Uterus (tissue), 2 donors: ENCODE measurements around the gene THOC1.
A peak's percentile ranks its signal among the peaks of the same experiment; 100 is the strongest.

ENCODE experiments used
- POLR2A ChIP-seq, 2 donors: fragments of 450-650 bp; IDR thresholded peaks; one replicate each; pipeline ENCODE4 v1.6.1; 2016; ENCODE audit warnings: antibody characterized with exemption in 2 of 2, mild to moderate bottlenecking in 1 of 2, moderate library complexity in 1 of 2
- TF ChIP-seq, protein P1 (sequence below), 4 experiments: fragments of 200-600 bp in 2 of 4; fragments of 450-650 bp in 2 of 4; sonication (generic) in 2 of 4; IDR thresholded peaks; one replicate each; pipeline ENCODE4 v1.5.1; 2016 to 2019; ENCODE audit warnings: antibody characterized with exemption in 4 of 4, mild to moderate bottlenecking in 2 of 4, moderate library complexity in 1 of 4

DNA sequence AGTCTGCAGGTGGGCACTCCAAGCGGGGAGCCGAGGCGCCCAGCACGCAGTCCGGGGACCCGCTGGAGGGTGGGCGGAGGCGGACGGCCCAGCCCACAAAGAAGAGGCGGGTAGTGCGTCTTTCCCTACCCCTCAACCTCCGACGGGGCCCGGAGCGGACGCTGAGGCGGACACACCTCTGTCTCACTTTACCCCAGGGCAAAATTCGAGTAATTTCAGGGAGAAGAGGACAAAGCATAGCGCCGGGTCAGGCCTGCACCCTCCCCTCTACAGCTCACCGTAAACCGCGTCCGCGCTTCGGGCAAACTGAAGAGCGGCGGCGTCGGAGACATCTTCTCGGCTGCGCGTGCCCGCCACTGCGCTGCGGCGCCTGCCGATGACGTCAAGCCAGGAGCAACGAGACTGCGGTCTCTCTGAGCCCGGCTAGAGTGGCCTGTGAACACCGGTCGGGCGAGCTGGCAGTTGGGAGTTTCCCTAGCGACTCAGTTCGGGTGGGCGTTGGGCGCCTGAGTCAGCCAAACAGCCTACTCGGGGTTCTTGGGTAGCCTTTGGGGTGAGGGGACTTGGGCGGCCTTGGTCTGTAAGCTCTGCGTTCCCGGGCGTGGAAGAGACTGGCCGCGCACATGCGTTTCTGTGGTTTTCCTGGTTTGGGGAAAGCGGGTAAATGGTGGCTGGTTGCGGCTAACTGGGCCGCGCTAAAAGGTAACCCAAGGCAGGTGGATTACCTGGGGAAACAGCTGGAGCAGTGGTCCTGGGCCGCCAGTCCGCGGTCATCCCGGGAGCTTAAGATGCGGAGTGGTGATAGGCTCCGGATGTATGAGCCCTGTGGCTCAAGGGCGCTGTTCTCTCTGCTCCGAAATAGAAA, at the start of gene THOC1:
- TF ChIP-seq POLR2A (IDR thresholded peaks at IDR 0.05): peak; percentile 52 to 77
- TF ChIP-seq, protein P1, sequence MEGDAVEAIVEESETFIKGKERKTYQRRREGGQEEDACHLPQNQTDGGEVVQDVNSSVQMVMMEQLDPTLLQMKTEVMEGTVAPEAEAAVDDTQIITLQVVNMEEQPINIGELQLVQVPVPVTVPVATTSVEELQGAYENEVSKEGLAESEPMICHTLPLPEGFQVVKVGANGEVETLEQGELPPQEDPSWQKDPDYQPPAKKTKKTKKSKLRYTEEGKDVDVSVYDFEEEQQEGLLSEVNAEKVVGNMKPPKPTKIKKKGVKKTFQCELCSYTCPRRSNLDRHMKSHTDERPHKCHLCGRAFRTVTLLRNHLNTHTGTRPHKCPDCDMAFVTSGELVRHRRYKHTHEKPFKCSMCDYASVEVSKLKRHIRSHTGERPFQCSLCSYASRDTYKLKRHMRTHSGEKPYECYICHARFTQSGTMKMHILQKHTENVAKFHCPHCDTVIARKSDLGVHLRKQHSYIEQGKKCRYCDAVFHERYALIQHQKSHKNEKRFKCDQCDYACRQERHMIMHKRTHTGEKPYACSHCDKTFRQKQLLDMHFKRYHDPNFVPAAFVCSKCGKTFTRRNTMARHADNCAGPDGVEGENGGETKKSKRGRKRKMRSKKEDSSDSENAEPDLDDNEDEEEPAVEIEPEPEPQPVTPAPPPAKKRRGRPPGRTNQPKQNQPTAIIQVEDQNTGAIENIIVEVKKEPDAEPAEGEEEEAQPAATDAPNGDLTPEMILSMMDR (IDR thresholded peaks at IDR 0.05): no peak
